HG02885 (cell line): ENCODE measurements around the gene ZNF808.
"Not testable (repeated sequence)": the region's sequence is repeated elsewhere in the genome, so short reads cannot be mapped to it uniquely, and the experiment has no call there.

Source experiments
- ATAC-seq: cut with Tn5 transposase; IDR thresholded peaks from one replicate; pipeline ENCODE4 v1.9.1; 2021; ENCODE audit warnings: mild to moderate bottlenecking; ENCODE audit not compliant: unreplicated experiment, poor library complexity

ZNF808 gene

DNA sequence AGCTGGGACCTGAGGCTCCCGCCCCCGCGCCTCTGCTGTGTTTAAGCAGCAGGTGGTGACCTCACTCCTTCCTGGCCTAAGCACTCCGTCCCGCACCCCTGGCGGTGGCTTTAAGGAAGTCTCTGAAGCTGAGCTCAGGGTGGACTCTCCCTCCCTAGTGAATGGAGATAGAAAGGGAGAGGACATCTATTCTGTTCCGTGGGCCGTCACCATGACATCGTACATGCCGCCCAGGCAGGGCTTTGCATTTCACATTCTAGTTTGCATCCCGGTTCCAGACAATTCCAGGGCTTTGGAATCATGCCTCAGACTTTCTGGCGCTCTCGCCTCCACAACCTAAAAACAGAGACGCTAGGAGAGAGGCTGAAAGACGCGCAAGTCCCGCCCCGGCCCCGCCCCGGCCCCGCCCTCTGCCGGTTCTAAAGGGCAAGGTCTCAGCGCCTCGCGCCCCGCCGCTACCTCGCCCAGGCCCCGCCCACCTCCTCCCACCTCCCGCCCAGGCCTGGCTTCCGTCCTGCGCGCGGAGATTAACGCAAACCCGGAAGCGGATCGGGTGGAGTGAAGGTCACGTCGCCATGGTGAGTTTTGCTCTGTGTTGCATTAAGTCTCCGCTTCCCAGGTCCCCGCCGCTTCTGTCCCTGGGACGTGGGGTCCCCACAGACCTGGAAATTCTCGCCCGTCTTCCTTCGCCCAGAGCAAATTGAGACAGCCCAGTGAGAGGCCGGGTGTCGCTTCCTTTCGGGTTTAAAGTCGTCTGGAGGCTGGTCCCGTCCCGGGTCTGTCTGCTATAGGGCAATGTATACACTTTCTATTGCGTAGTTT, at the start of gene ZNF808:
TSS of gene ZNF808 (plus strand) at position 535 of the 822 bp plus-strand sequence. CDS start 15,617 bp downstream, outside the sequence.
- ATAC-seq, result peak; percentile 89

DNA sequence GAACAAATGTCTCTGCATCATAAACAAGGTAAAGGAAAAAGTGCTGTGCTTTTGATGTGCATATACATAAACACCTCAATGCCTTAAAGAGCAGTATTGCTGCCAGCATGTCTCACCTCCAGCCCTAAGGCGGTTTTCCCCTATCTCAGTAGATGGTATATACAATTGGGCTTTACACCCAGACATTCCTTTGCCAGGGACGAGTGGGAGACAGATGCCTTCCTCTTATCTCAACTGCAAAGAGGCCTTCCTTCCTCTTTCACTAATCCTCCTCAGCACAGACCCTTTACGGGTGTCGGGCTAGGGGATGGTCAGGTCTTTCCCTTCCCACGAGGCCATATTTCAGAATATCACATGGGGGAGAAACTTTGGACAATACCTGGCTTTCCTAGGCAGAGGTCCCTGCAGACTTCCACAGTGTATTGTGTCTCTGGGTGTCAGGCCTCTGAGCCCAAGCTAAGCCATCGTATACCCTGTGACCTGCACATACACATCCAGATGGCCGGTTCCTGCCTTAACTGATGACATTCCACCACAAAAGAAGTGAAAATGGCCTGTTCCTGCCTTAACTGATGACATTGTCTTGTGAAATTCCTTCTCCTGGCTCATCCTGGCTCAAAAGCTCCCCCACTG, 43.2 kb upstream of the ZNF808 start:
- ATAC-seq, result not testable (repeated sequence)

DNA sequence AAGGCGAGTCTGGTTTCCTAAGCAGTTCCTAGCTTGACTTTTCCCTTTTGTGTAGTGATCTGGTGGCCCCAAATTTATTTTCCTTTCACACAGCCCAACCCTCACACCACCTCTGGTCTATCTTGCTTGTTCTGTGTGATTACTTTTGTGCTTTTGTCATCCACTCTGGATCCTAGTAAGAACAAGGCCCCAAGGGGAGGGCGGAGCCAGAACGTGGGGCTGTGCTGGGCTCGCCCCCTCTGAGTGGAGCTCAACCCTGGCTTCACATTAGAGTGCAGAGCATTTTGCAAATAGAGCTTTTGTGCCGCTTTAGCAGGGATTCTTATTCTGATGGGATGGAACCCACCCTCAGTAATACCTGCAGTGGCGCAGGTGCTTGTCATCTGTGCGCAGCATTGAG, 42.4 kb upstream of the ZNF808 start:
- not testable (repeated sequence) for ATAC-seq

DNA sequence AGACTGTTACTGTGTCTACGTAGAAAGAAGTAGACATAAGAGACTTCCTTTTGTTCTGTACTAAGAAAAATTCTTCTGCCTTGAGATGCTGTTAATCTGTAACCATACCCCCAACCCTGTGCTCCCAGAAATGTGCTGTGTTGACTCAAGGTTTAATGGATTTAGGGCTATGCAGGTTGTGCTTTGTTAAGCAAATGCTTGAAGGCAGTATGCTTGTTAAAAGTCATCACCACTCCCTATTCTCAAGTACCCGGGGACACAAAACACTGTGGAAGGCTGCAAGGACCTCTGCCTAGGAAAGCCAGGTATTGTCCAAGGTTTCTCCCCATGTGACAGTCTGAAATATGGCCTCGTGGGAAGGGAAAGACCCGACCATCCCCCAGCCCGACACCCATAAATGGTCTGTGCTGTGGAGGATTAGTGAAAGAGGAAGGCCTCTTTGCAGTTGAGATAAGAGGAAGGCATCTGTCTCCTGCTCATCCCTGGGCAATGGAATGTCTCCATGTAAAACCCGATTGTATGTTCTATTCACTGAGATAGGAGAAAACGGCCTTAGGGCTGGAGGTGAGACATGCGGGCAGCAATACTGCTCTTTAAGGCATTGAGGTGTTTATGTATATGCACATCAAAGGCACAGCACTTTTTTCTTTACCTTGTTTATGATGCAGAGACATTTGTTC, 41.8 kb upstream of the ZNF808 start:
- not testable (repeated sequence) for ATAC-seq

DNA sequence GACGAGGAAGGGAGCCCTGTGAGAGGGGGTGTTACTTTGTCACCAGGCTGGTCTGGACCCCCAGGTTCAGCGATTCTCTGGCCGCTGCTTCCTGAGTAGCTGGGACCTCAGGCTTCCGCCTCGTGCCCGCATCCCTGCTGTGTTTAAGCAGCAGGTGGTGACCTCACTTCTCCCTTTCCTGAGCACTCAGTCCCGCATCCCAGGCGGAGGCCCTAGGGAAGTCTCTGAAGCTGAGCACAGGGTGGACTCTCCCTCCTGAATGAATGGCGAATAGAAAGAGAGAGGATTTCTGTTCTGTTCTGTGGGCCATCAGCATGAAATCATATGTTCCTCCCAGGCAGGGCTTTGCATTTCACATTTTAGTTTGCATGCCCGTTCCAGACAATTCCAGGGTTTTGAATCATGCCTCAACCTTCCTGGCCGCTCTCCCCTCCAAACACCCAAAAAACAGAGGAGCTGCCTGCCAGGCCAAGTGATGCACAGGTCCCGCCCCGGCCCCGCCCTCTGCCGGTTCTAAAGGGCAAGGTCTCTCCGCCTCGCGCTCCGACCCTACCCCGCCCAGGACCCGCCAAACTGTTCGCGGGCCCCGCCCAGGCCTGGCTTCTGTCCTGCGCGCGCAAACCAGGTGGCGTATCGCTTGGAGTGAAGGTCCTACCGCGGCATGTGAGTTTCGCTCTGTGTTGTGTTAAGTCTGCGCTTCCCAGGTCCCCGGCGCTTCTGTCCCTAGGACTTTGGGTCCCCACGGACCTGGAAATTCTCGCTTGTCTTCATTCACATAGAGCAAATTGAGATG, 35.1 kb upstream of the ZNF808 start:
- ATAC-seq, result no peak

DNA sequence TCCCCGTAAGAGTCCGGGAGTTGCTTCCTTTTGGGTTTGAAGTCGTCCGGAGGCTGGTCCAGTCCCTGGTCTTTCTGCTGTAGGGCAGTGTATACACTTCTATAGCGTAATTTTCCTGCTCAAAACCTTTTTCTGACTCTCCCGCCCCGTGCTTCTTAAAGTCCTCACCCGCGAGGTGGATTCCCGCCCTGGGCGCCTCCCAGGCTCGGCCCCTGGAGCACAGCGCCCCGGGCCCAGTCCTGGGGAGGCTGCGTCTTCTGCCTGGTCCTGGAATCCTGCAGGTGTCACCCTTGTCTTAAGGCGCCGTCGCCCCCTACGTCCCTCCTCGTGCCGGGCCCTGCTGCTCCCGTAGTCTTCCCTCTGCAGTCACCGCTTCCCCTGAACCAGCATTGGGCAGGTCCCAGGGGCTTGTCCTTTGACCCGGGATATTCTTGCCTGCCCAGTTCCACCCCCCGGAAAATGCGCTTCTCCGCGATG, 34.4 kb upstream of the ZNF808 start:
- ATAC-seq, result no peak

DNA sequence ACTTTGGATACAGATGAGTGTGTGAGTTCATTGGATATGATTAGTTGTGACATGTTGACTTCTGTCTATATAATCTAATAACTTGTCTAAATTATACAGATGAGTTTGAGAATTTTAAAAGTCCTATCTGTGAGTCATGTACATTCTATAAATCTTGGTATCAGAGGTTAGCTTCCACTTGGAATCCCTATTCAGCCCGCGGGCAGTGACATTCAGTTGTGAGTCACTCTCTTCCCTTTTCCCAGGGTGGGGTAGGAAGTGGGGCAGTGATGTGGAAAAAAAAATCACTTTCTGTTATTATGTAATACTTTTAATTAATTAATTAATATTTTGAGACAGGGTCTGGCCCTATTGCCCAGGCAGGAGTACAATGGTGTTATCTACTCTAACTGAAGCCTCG, 33.0 kb upstream of the ZNF808 start:
- ATAC-seq, result no peak

DNA sequence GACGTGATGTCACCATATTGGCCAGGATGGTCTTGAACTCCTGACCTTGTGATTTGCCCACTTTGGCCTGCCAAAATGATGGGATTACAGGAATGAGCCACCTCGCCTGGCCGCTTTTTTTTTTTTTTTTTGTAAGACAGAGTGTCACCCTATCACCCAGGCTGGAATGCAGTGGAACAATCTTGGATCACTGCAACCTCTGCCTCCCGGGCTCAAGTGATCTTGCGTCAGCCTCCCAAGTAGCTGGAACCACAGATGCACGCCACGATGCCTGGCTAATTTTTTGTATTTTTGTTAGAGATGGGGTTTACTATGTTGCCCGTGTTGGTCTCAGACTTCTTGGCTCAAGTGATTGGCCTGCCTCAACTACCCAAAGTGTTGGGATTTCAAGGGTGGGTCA, 28.9 kb upstream of the ZNF808 start:
- ATAC-seq, result no peak

DNA sequence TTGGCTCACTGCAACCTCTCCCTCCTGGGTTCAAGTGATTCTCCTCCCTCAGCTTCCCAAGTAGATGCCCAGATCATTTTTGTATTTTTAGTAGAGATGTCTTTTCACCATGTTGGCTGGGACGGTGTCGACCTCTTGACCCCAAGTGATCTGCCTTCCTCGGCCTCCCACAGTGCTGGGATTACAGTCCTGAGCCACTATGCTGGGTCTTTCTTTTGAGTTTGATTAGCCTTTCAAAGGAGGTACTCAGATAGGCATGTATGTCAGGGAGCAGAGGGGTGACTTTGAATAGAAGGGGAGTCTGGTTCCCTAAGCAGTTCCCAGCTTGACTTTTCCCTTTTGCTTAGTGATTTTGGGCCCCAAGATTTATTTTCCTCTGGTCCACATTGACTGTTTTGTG, 27.0 kb upstream of the ZNF808 start:
- ATAC-seq, result not testable (repeated sequence)

DNA sequence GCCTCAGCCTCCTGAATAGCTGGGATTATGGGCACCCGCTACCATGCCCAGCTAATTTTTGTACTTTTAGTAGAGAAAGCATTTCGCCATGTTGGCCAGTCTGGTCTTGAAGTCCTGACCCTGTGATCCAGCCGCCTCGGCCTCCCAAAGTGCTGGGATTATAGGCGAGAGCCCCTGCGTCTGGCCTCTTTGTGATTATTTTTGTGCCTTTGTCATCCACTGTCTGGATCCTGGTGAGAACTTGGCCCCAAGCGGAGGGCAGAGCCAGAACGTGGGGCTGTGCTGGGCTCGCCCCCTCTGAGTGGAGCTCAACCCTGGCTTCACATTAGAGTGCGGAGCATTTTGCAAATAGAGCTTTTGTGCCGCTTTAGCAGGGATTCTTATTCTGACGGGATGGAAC, 26.5 kb upstream of the ZNF808 start:
- ATAC-seq, result not testable (repeated sequence)

DNA sequence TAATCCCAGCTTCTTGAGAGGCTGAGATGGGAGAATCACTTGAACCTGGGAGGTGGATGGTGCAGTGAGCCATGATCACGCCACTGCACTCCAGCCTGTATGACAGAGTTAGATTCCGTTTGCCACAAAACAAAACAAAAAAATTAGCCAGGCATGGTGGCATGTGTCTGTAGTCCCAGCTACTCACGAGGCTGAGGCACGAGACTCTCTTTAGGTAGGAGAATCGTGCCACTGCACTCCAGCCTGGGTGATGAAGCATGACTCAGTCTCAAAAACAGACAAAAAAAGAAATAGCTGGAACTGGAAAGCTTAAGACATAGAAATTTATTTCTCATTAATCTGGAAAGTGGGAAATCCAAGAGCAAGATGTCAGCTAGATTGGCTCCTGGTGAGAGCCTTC, 20.2 kb upstream of the ZNF808 start:
- no peak for ATAC-seq

DNA sequence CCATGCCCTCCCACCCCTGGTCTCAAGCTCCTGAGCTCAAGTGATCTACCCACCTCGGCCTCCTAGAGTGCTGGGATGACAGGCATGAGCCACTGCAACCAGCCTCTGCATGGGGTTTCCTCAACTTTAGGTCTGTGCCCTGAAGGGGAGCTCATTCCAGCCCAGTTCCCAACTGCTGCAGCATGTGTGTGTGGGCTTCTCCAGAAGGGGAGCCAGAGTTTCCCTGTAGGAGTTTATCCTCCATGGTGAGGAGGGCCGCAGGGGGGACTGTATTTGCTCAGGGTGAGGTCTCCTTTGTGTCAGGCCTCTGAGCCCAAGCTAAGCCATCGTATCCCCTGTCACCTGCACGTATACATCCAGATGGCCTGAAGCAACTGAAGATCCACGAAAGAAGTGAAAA, 11.3 kb upstream of the ZNF808 start:
- no peak for ATAC-seq

DNA sequence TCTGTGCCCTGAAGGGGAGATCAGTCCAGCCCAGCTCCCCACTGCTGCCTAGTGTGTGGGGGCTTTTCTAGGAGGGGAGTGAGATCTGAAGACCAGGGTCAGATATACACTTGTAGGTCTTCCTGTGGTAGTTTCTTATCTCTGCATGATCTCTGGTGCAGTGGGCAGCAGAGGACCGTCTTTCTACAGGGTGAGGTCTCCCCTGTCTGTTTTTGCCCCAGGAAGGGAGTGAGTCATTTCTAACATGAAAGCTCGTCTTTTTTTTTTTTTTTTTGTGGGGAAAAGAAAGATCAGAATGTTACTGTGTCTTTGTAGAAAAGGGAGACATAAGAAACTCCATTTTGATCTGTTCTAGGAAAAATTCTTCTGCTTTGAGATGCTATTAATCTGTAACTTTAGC, 8.8 kb upstream of the ZNF808 start:
- ATAC-seq, result no peak

DNA sequence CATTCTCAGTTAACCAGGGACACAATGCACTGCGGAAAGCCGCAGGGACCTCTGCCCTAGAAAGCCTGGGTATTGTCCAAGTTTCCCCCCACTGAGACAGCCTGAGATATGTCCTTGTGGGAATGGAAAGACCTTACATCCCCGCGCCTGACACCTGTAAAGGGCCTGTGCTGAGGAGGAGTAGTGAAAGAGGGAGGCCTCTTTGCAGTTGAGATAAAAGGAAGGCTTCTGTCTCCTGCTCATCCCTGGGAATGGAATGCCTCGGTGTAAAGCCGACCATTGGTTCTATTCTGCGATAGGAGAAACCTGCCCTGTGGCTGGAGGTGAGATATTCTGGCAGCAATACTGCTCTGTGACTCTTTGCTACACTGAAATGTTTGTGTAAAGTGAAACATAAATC, 8.3 kb upstream of the ZNF808 start:
- ATAC-seq, result not testable (repeated sequence)

DNA sequence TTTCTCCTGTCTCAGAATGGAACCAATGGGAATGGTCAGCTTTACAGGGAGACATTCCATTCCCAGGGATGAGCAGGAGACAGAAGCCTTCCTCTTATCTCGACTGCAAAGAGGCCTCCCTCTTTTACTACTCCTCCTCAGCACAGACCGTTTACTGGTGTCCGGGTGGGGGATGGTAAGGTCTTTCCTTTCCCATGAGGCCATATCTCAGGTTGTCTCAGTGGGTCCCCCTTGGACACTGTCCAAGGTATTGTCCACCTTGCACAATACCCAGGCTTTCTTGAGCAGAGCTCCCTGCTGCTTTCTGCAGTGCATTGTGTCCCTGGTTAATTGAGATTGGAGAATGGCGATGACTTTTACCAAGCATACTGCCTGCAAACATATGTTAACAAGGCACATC, 7.5 kb upstream of the ZNF808 start:
- ATAC-seq, result no peak

DNA sequence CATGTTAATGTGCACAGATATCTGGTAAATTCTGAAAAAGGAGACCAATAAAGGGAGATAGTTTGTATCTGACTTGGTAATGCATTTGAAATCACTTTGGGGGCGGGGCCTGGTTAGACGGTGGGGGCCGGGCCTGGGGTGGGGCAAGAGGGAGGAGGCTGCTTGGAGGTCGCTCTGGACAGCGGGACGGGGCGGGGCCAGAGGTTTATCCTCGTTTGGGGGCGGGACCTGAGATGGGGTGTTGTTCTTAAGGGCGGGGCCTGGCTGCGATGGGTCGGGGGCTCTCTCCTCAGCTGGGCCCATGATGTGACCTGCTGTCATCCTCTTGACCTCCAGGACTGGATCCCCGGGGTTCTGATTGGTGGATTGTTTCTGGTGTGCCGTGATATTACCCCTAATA, 4.9 kb upstream of the ZNF808 start:
- ATAC-seq, result no peak

DNA sequence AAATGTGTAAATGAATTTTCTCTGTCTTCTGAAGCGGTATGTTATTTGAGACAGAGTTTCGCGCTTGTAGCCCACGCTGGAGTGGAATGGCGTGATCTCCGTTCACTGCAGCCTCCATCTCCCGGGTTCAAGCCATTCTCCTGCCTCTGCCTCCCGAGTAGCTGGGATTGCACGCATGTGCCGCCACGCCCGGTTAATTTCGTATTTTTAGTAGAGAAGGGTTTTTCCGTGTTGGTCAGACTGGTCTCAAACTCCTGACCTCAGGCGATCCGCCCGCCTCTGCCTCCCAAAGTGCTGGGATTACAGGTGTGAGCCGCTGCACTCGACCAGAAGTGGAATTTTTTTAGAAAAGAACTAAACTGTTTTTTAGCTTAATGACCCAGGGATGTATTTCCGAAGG, 3.4 kb upstream of the ZNF808 start:
- no peak for ATAC-seq

DNA sequence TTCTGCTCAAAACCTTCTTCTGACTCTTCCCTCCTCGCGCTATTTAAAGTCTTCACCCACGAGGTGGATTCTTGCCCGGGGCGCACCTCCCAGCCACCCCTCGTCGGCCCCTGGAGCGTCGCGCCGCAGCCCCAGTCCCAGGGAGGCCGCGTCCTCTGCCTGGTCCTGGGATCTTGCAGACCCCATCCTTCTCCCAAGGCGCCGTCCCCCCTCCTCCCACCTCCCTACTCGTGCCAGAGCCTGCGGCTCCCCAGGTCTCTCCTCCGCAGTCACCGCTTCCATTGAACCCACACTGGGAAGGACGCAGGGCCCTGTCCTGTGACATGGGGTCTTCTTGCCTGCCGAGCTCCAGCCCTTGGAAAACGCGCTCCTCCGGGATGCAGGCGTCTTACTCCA, 486 bp downstream of the ZNF808 start:
- ATAC-seq, result peak; percentile 18

DNA sequence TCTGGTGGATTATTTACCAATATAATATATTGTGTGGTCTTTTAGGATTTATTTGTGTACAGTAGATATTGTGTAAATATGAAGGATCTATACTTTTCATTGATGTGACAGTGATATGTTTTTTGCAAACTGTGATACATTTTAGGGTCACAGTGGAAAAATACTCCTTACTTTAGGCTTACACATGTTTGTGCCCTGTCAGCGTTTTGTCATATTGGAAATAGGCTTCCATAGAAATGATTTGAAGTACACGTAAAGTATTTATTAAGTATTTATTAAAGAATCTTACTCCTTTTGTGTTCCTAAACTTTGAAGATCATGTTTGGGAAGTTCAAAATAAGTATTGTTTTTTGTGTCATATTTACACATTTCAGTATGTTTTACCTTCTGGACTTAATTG, 5.0 kb downstream of the ZNF808 start:
- no peak for ATAC-seq

DNA sequence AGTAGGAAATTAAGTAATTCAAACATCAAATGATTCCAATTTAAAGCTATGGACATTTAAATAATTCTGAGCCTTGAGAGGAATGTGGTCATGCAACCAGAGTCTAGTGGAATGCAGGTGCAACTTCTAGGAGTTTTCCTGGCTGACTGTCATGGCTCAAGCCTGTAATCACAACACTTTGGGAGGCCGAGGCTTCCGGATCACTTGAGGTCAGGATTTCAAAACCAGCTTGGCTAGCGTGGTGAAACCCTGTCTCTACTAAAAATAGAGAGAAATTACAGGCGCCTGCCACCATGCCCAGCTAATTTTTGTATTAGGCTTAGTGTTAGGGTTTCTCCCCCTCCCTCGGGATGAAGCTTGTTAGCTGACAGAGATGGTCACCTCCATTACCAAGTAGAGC, 6.4 kb downstream of the ZNF808 start:
- no peak for ATAC-seq
